GM12892 (cell line): ENCODE measurements around the gene VSTM1.
"Not testable (repeated sequence)": the region's sequence is repeated elsewhere in the genome, so short reads cannot be mapped to it uniquely, and the experiment has no call there.

Experiments
- DNase-seq: peaks from one replicate; pipeline ENCODE4 v3.0.0; 2011; ENCODE audit not compliant: insufficient read length
- FAIRE-seq: peaks from 2 replicates; lab custom pipeline; 2011; peaks lifted over from hg19 to GRCh38; lab: Jason Lieb, UNC
- POLR2A ChIP-seq: IDR thresholded peaks from 2 replicates; pipeline ENCODE4 v1.6.1; 2011; ENCODE audit warnings: low read depth, low read length, control low read depth
- POLR2AphosphoS5 ChIP-seq: IDR thresholded peaks from 2 replicates; pipeline ENCODE4 v1.6.1; 2011; ENCODE audit warnings: low read depth, low read length, control low read depth
- TAF1 ChIP-seq: IDR thresholded peaks from 2 replicates; pipeline ENCODE4 v1.6.1; 2011; ENCODE audit warnings: low read depth, mild to moderate bottlenecking, control low read depth, low read length, borderline replicate concordance

The VSTM1 gene

DNA sequence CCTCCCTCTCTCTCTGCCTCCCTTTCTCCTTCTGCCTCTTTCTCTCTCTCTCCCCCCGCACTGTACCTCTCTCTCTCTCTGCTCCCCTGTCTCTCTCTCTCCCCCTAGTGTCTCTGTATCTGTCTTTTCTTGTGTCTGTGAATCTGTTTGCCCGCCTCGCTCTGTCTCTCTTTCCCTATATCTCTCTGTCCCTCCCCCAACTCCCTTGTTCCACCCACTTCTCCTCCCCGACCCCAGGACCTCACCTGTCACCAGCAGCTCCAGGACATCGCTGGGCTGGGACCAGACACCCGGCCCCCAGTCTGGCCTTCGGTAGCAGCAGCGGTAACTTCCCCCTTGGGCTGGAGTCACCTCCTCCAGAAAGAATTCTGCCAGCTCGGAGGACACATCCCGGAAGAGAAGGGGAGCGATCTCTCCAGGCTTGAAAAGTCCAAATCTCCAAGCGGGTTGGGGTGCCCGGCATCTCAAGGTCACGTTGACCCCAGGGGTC lies 33.0 kb upstream of the VSTM1 start:
- FAIRE-seq = no peak
- no peak for DNase-seq
- no peak for TF ChIP-seq TAF1
- TF ChIP-seq POLR2A = no peak
- no peak for TF ChIP-seq POLR2AphosphoS5

DNA sequence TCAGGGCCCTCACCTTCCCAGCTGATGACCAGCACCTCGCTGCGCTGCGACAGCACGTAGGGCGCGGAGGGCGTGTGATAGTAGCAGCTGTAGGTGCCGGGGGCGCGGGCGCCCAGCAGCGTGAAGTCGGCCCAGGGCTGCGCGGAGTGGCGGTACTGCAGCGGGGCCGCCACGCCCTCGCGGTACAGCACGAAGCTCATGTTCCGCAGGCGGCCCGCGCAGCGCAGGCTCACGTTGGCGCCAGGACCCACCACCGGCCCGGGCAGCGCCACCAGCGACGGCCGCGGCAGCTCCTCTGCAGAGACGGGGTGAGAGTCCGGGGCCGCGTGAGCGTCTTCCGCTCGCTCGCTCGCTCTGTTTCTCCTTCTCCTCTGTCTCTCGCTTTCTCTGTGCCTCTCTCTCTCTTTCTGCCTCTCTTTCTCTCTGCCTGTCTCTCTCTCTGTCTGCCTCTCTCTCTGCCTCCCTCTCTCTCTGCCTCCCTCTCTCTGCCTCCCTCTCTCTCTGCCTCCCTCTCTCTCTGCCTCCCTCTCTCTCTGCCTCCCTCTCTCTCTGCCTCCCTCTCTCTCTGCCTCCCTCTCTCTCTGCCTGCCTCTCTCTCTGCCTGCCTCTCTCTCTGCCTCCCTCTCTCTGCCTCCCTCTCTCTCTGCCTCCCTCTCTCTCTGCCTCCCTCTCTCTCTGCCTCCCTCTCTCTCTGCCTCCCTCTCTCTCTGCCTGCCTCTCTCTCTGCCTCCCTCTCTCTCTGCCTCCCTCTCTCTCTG lies 32.3 kb upstream of the VSTM1 start:
- not testable (repeated sequence) for DNase-seq, FAIRE-seq

DNA sequence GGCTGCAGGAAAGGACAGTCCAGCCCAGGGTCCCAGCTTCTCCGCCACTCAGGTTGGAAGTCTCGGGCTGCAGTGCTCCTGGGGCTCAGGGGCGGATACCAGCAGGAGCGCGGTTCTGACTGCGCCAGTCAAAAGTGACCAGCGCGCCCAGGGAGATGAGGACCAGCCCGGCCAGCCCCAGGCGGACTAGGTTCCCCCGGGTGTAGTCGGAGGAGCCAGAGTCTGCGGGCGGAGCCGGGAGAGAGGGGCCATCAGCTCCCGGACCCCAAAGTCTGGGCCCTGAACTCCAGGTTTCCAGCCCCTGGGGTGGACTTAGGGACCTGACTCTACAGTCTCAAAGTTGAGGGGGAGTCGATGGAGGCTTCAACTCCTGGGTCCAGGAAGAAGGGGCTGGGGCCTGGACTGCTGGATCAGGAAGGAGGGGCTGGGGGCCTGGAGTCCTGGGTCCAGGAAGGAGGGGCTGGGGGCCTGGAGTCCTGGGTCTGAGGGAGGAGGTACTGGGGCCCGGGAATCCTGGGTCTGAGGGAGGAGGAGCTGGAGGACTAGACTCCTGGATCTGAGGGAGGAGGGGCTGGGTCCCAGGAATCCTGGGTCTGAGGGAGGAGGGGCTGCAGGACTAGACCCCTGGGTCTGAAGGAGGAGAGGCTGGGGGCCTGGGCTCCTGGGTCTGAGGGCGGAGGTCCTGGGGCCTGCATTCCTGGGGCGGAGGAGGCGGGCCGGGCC lies 31.6 kb upstream of the VSTM1 start:
- FAIRE-seq = no peak
- DNase-seq = no peak
- TF ChIP-seq POLR2AphosphoS5 (no peak), TAF1 (no peak), POLR2A (no peak)

DNA sequence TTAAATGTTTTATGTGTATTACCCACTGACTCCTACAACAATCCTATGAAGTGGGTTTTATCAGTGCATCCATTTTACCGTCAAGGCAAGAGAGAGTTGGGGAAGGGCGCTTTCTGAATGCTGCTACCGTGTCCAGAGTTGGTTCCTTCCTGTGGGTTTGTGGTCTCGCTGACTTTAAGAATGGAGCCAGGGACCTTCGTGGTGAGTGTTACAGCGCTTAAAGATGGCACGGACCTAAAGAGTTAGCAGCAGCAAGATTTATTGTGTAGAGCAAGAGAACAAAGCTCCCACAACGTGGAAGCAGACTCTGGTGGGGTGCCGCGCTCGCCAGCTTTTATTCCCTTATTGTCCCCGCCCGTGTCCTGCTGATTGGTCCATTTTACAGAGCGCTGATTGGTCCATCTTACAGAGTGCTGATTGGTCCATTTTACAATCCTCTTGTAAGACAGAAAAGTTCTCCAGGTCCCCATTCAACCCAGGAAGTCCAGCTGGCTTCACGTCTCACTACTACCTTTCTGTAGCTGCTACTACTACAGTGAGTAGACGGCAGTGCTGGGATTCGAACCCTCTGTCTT lies 30.8 kb upstream of the VSTM1 start:
- DNase-seq = no peak
- no peak for TF ChIP-seq POLR2A
- no peak for TF ChIP-seq TAF1
- no peak for TF ChIP-seq POLR2AphosphoS5
- no peak for FAIRE-seq

DNA sequence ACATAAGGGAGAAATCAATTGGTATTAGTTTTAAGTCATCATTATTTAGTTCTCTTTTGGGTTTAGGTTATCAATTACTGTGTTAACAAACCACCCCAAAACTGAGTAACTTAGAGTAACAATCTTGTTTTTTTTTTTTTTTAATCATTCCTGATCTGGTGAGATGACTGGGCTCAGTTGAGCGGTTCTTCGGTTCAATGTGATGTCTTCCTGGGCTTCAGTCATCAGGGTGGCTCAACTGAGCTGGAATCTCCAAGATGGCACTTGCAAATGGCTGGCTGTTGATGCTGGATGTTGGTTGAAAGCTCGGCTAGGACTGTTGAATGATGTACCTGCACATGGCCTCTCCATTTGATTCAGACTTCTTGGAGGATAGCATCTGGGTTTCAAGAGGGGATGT lies 20.7 kb upstream of the VSTM1 start:
- FAIRE-seq = no peak
- no peak for DNase-seq
- no peak for TF ChIP-seq POLR2AphosphoS5
- no peak for TF ChIP-seq TAF1
- no peak for TF ChIP-seq POLR2A

DNA sequence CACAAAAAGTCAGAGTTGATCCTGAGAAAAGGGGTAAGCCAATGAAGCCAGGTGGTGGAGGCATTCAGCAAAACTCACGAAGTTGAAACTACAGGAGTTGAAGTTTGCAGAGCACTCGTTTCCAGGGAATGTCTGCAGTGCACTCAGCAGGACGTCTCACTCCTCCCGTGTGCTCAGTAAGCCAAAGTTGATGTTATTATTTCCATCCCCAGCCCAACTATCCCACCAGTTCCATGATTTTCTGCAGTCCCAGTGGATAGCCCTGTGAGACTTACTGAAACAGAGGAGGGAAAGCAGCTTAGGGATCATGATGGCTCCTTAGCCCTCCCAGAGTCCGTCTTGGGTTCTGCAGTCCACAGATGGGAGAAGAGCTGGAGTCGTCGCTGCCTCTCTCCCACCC lies 17.3 kb upstream of the VSTM1 start, which contains the start of gene TARM1:
Gene TARM1 (minus strand): TSS at position 334 of the 400 bp plus-strand sequence. CDS start 25 bp downstream, at position 309.
- no peak for TF ChIP-seq POLR2A
- TF ChIP-seq POLR2AphosphoS5 = no peak
- no peak for TF ChIP-seq TAF1
- DNase-seq (no peak), FAIRE-seq (no peak)

DNA sequence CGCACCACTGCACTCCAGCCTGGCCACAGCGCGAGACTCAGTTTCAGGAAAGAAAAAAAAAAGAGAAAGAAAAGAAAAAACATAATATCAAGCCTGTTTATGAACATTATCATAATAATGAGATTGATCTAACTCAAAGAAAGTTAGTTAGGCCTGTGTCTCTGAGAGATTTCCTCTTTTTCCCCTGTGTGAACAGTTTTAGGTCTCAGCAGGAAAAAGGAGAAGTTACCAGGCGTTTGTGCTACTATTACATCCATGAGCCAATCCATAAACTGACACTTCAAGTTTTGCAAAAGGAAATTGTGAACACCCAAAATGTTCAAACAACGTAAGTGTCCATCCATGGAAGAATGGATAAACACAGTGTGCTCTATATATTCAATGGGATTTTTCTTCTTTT lies 13.6 kb upstream of the VSTM1 start:
- no peak for TF ChIP-seq POLR2A
- no peak for TF ChIP-seq POLR2AphosphoS5
- no peak for TF ChIP-seq TAF1
- FAIRE-seq = no peak
- no peak for DNase-seq

DNA sequence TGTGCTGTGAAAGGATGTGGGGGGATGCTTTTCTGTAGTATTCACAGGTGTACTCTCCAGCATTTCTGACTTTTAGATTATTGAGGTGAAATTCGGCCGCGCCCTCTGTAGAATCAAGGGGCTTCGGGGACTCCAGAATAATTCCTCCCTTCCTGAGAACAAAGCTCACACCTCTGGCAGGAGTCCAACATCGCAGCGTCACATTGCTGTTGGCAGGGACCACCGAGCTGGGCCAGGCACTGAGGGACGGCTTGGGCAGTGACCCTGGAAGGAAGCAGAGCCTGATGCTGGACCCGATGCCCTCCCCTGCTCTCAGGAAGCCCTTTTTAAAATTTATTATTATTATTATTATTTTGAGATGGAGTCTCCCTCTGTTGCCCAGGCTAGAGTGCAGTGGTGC lies 11.2 kb upstream of the VSTM1 start:
- FAIRE-seq = no peak
- no peak for DNase-seq
- TF ChIP-seq POLR2A (no peak), POLR2AphosphoS5 (no peak), TAF1 (no peak)

DNA sequence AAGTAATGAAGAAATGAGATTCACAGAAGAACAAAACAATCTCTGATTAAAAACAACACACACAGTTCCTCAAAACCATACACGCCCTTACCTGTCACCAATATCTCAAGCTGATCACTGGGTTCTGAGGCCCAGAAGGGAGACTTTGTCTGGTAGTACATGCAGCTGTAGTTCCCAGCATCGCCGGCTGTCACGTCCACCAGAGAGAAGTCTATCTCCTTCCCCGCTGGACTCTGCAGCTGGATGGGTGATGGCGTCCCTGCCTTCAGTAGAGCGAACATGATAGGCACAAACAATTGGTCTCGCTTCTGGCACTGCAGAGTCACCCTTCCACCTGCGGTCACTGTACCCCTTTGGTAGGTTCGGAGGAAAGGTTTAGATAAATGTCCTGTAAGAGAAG lies 10.1 kb upstream of the VSTM1 start:
- DNase-seq = no peak
- TF ChIP-seq TAF1 (no peak), POLR2AphosphoS5 (no peak), POLR2A (no peak)
- no peak for FAIRE-seq

DNA sequence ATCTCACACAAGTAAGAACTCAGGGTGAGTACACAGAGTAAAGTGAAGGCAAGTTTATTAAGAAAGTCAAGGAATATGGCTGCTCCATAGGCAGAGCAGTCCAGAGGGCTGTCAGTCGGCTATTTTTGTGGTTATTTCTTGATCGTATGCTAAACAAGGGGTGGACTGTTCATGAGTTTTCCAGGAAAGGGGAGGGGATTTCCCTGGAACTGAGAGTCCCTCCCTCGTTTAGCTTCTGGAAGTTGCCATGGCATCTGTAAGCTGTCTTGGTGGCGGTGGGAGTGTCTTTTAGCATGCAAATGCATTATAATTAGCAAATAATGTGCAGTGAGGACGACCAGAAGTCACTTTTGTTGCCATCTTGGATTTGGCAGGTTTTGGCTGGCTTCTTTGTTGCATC lies 5.8 kb upstream of the VSTM1 start:
- DNase-seq (no peak), FAIRE-seq (no peak)
- no peak for TF ChIP-seq POLR2AphosphoS5
- no peak for TF ChIP-seq POLR2A
- no peak for TF ChIP-seq TAF1

DNA sequence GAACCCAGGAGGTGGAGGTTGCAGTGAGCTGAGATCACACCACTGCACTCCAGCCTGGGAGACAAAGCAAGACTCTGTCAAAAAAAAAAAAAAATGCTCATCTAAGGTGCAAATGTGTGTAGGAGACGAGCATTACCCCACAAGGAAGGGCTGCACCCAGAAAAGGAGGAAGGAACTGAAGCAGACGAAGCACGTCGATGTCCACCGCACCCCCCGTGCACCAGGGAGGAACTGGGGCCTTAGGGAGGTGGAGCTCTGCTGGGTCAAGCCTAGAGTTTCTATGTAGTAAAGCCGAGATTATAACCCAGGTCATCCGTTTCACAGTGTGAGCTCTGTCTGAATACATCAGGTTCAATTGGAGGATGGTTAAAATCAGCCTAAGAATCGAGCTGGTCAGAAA lies 1.1 kb downstream of the VSTM1 start:
- FAIRE-seq (no peak), DNase-seq (no peak)
- no peak for TF ChIP-seq POLR2AphosphoS5
- no peak for TF ChIP-seq POLR2A
- TF ChIP-seq TAF1 = no peak

DNA sequence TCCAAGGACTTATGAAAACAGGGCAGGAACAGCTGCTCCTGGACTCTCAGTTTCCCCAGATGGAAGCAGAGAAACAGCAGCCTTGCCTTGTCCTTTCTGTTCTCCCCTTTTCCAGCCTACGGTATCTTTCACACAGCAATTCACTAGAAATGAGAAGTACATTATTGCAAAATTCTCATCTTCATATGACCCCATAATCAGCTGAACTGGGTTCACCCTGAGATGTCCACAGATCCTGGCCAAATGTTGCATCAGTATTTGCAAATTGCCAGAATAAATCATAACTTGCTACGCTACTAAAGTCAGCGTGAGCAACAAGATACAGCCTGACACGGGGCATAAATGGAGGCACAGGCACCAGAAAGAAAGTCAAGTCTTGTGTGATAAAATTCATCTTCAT lies 16.1 kb downstream of the VSTM1 start:
- FAIRE-seq = no peak
- no peak for TF ChIP-seq TAF1
- TF ChIP-seq POLR2AphosphoS5 = no peak
- no peak for TF ChIP-seq POLR2A
- no peak for DNase-seq
